Prostate gland (tissue), 2 donors: ENCODE results near the gene ASPSCR1. TPM values are rescaled to one million over a fixed set of nuclear protein-coding genes. Genes with fewer than 3 reads are reported as not detected.

Source experiments
- DNase-seq: peaks from one replicate; pipeline ENCODE4 v3.0.0-alpha.2; 2019; ENCODE audit warnings: low spot score
- H3K27ac ChIP-seq, 2 donors: fragments of 200-600 bp; sonication (generic); 2 replicates each; pipeline ENCODE4 v1.5.1; 2017 to 2019
- H3K27me3 ChIP-seq: fragments of 200-600 bp; sonication (generic); replicated peaks from 2 replicates; pipeline ENCODE4 v1.5.1; 2019; ENCODE audit not compliant: insufficient read depth
- H3K36me3 ChIP-seq, 2 donors: fragments of 200-600 bp; sonication (generic); 1 replicate in 1 of 2; 2 replicates in 1 of 2; pipeline versions ENCODE4 v1.5.1 to v1.8.1; 2017 to 2019
- H3K4me1 ChIP-seq: fragments of 200-600 bp; sonication (generic); replicated peaks from 2 replicates; pipeline ENCODE4 v1.5.1; 2019
- H3K4me3 ChIP-seq, 2 donors: fragments of 200-600 bp; sonication (generic); 2 replicates each; pipeline ENCODE4 v1.5.1; 2017 to 2019
- H3K9me3 ChIP-seq: fragments of 200-600 bp; sonication (generic); 2 replicates; pipeline ENCODE4 v1.5.1; 2017
- POLR2A ChIP-seq: fragments of 450-650 bp; IDR thresholded peaks from one replicate; pipeline ENCODE4 v1.6.1; 2016; ENCODE audit warnings: antibody characterized with exemption, mild to moderate bottlenecking
- POLR2AphosphoS5 ChIP-seq: sonication (generic); formaldehyde crosslinking; IDR thresholded peaks from one replicate; pipeline ENCODE4 v1.6.1; 2017; ENCODE audit warnings: antibody characterized with exemption
- WGBS: methylation state at CpG from one replicate; pipeline ENCODE4 v1.1.5; 2018; 5-methylcytosine and 5-hydroxymethylcytosine counted together
- intact Hi-C: fragments of 100-400 bp; cut with DNase I; formaldehyde crosslinking; loops from one replicate; pipeline ENCODE4 v1.14.2; 2022
- total RNA-seq, 2 donors: library from RNA; depleted of rRNA; stranded (reverse); fragments of >200 nt; gene quantifications; one replicate each; pipeline ENCODE4 v1.1.0, GENCODE V29; 2016
- TF ChIP-seq, protein P1 (sequence below), 4 experiments: fragments of 200-600 bp in 2 of 4; fragments of 450-650 bp in 2 of 4; sonication (generic) in 2 of 4; IDR thresholded peaks; 1 replicate in 3 of 4; 2 replicates in 1 of 4; pipeline ENCODE4 v1.5.1; 2016 to 2019; ENCODE audit warnings: antibody characterized with exemption in 4 of 4, mild to moderate bottlenecking in 2 of 4, moderate library complexity in 2 of 4

Gene ASPSCR1
- total RNA-seq, 2 donors from 2014 or later: 30.7 to 39.7 TPM

DNA sequence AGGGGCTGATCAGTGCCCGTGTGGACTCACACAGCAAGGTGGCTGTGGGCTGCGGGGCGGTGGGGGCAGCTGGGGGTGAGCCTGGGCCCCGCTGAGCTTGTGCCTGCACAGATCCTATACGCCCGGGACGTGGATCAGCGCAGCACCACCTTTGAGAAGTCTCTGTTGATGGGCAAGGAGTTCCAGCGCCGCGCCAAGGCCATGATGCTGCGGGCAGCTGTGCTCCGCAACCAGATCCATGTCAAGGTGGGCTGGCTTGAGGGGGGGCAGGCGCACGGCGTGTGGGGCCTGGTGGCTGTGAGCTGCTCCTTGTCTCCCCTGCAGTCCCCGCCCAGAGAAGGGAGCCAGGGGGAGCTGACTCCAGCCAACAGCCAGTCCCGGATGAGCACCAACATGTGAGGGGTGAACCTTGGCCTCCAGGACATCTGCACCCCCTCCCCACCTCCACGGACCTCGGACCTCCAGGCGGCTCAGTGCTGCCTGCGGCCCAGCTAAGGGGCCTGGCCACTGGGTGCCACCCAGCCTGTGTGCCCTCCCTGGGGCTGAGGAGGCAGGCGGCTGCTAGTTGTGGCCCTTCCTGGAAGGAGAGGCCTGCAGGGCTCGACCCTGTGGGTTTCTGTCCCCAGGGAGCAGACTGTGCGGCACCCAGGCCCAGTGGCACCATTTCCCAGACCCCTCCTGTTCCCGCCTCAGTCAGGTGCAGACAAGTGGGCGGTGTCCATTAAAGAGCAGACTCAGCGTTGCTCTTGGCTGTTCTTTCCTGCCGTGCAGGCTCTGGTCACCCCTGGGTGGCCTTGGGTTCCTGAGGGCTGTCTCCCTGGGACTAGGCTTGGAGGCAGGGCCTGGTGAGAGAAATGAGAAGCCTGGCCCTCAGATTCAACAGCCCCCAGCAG, 79.5 kb downstream of the ASPSCR1 start:
- Histone ChIP-seq H3K4me3 (no peak overlapping the region), H3K27ac (no peak overlapping the region), H3K36me3 (peaks cover 14 to 40% of the 10 kb centered on the region in 2 donors), H3K27me3 (no peaks in the 10 kb centered on the region), H3K4me1 (peaks cover 23% of the 10 kb centered on the region), H3K9me3 (no peaks in the 10 kb centered on the region)
- intact Hi-C loops: no loop called here
- no peak for DNase-seq
- WGBS: 76% methylated on average over 27 of the region's 29 CpGs
- TF ChIP-seq POLR2A (no peak), POLR2AphosphoS5 (no peak)
- TF ChIP-seq, protein P1, sequence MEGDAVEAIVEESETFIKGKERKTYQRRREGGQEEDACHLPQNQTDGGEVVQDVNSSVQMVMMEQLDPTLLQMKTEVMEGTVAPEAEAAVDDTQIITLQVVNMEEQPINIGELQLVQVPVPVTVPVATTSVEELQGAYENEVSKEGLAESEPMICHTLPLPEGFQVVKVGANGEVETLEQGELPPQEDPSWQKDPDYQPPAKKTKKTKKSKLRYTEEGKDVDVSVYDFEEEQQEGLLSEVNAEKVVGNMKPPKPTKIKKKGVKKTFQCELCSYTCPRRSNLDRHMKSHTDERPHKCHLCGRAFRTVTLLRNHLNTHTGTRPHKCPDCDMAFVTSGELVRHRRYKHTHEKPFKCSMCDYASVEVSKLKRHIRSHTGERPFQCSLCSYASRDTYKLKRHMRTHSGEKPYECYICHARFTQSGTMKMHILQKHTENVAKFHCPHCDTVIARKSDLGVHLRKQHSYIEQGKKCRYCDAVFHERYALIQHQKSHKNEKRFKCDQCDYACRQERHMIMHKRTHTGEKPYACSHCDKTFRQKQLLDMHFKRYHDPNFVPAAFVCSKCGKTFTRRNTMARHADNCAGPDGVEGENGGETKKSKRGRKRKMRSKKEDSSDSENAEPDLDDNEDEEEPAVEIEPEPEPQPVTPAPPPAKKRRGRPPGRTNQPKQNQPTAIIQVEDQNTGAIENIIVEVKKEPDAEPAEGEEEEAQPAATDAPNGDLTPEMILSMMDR (IDR thresholded peaks at IDR 0.05): no peak

DNA sequence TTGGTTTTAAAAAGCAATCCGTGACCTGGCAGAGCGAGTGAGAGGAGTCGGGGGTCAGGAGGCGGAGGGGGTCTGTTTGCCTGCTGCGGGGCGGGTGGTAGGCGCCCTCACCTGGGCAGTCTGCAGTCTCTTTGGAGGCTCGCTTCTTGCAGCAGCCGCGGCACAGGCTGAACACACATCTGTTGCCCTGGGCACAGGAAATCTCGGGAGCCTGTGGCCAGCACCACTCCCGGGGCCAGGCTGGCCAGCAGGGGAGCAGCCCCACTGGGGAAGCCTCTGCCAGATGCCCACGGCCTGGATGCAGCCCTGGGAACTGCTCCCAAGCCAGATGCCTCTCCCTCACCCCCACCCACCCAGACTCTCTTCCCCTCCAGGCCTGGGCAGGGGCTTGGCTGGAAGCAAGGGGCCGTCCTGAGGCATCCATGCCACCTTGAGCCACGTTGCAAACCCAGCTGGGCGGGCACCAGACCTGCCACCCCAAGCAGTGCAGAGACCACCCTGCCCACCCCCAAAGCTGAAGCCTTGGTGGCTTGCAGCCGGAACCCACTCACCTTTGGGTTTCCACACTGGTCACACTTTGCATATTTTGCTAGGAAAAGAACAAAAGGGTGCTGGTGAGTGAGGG, 80.9 kb downstream of the ASPSCR1 start:
- TF ChIP-seq, protein P1 (IDR thresholded peaks at IDR 0.05): no peak
- TF ChIP-seq POLR2A (no peak), POLR2AphosphoS5 (no peak)
- H3K4me3 ChIP-seq: no peak overlapping the region
- no peaks in the 10 kb centered on the region for H3K27me3 ChIP-seq
- DNase-seq: no peak
- H3K36me3 ChIP-seq: peaks cover 14 to 40% of the 10 kb centered on the region in 2 donors
- peaks cover 18% of the 10 kb centered on the region for H3K4me1 ChIP-seq
- intact Hi-C loops: no loop called here
- peak overlapping the region in 1 of 2 donors; percentile 28 for H3K27ac ChIP-seq
- 70% methylated on average over 17 of the region's 17 CpGs for WGBS
- H3K9me3 ChIP-seq: no peaks in the 10 kb centered on the region

DNA sequence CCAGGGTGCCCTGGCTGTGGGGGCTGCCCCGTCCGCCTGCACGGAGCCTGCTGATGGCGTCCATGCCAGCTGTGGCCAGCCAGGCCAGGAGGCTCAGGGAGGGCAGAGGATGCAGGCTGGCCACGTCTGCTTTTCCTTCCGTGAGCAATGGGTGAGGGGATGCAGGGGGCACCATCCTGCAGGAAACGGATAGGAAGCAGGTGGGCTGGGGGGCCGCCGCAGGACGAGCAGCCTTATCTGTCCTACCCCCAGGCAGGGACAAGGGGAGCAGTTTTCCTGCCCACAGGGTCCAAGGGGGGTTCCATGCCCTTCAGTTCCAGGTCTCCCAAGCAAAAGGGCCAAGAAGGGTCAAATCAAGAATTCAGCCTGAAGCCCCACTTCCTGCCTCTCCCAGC, 81.4 kb downstream of the ASPSCR1 start:
- H3K4me3 ChIP-seq: no peak overlapping the region
- intact Hi-C loops: no loop called here
- H3K9me3 ChIP-seq: no peaks in the 10 kb centered on the region
- TF ChIP-seq POLR2A: no peak
- TF ChIP-seq, protein P1 (IDR thresholded peaks at IDR 0.05): no peak
- TF ChIP-seq POLR2AphosphoS5: no peak
- peaks cover 17% of the 10 kb centered on the region for H3K4me1 ChIP-seq
- 77% methylated on average over 10 of the region's 10 CpGs for WGBS
- no peaks in the 10 kb centered on the region for H3K27me3 ChIP-seq
- no peak for DNase-seq
- peaks cover 14 to 40% of the 10 kb centered on the region in 2 donors for H3K36me3 ChIP-seq
- H3K27ac ChIP-seq: peak overlapping the region in 1 of 2 donors; percentile 35

DNA sequence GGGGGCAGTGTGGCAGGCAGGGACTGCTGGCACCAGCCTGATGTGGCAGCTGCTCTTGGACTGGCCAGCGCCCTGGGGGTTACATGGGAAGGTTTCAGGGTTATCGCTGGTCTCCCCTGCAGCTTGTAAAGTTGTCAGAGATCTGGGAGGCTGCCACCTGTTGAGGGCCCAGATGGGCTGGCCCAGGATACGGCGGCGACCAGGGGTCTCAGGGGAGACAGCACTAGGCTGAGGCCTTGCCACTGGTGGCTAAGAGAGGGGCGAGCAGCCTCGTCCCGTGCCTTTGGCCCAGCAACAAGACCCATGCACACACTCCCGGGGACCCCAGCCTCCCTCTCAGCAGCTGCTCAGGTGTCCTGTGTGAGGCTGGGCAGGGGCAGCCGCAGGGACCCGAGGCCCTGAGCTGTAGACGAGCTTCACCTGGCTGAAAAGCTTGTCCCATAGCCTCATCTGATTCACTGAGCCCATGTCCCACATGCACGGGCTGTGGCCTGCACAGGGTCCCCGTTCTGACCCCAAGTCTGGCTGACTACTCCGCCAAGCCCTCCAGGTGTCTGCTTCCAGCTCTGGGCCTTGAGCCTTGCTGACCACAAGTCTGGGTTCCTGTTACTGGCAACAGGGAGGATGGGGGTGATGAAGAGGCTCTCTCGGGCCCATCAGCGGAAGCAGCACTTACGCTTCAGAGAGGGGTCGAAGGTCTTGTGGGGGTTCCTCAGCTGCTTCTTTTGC, 82.0 kb downstream of the ASPSCR1 start:
- Histone ChIP-seq H3K9me3 (no peaks in the 10 kb centered on the region), H3K27me3 (no peaks in the 10 kb centered on the region), H3K36me3 (peaks cover 11 to 34% of the 10 kb centered on the region in 2 donors), H3K4me3 (no peak overlapping the region), H3K27ac (peak overlapping the region in 1 of 2 donors; percentile 35), H3K4me1 (peaks cover 18% of the 10 kb centered on the region)
- intact Hi-C loops: no loop called here
- DNase-seq: no peak
- TF ChIP-seq, protein P1 (IDR thresholded peaks at IDR 0.05): no peak
- TF ChIP-seq POLR2A (no peak), POLR2AphosphoS5 (no peak)
- 72% methylated on average over 19 of the region's 19 CpGs for WGBS
